ENCODE measurements around the gene CEP290.

CEP290 gene

DNA sequence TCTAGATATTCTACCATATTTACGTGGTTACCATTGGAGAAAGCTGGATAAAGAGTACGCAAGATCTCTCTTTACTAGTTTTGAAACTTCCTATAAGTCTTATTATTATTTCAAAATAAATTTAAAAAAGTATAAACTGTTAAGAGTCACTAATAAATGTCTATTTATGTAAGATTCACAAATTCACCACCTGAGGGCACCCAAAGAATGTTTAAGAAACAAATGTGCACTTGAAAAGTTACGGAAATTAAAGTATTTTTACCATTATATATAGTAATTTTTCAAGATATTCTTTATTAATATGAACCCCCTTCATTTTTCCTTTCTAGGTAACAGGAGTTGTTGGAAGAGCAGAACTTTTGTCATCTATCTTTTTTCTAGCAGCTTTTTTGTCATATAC lies 12.1 kb upstream of the CEP290 start:
- H2BK120ac ChIP-seq (ENCODE audit: insufficient read depth, low read length, poor library complexity): no peak overlapping the region
- H3K27me3 ChIP-seq (ENCODE audit: insufficient read depth, low read length): no peaks in the 10 kb centered on the region
- no CpG with 5 or more reads among the region's 3 CpGs for WGBS (ENCODE audit: extremely low coverage, insufficient coverage, insufficient read length)
- H3K79me1 ChIP-seq (ENCODE audit: low read length): no peaks in the 10 kb centered on the region
- DNase-seq: peak in 1 of 2 donors; percentile 58
- no peak overlapping the region for H2AFZ ChIP-seq (ENCODE audit: insufficient read depth, low read length, poor library complexity)
- H4K91ac ChIP-seq (ENCODE audit: low read depth, low read length): no peak overlapping the region
- no peak overlapping the region for H4K12ac ChIP-seq (ENCODE audit: low read depth, low read length)
- no peak overlapping the region for H3K4me3 ChIP-seq (ENCODE audit: low read depth, low read length)
- H3K23ac ChIP-seq (ENCODE audit: low read length): no peak overlapping the region
- H2BK5ac ChIP-seq (ENCODE audit: low read depth, low read length, poor library complexity): no peak overlapping the region
- H3K36me3 ChIP-seq (ENCODE audit: control insufficient read depth in 1 of 2, insufficient read depth in 2 of 2, low read length in 2 of 2): no peaks in the 10 kb centered on the region
- H2BK12ac ChIP-seq (ENCODE audit: low read length): no peak overlapping the region
- no peak overlapping the region for H3K27ac ChIP-seq (ENCODE audit: low read depth, low read length)
- H3K9me3 ChIP-seq (ENCODE audit: insufficient read depth, low read depth, low read length): no peaks in the 10 kb centered on the region
- no peak overlapping the region for H3K14ac ChIP-seq (ENCODE audit: low read length)
- no peak overlapping the region for H3K4ac ChIP-seq (ENCODE audit: low read depth, low read length)
- no peak overlapping the region for H3K4me2 ChIP-seq (ENCODE audit: low read length)
- no peaks in the 10 kb centered on the region for H3K4me1 ChIP-seq (ENCODE audit: control insufficient read depth in 1 of 2, insufficient read depth in 2 of 2, low read length in 2 of 2)
- no peak overlapping the region for H3K18ac ChIP-seq (ENCODE audit: low read length)
- H3K79me2 ChIP-seq (ENCODE audit: control insufficient read depth, insufficient read depth, low read length, poor library complexity): no peaks in the 10 kb centered on the region
- H3K9ac ChIP-seq (ENCODE audit: low read length): no peak overlapping the region
- no peak overlapping the region for H4K8ac ChIP-seq (ENCODE audit: low read depth, low read length)
- no peak overlapping the region for H2AK5ac ChIP-seq (ENCODE audit: low read length)

DNA sequence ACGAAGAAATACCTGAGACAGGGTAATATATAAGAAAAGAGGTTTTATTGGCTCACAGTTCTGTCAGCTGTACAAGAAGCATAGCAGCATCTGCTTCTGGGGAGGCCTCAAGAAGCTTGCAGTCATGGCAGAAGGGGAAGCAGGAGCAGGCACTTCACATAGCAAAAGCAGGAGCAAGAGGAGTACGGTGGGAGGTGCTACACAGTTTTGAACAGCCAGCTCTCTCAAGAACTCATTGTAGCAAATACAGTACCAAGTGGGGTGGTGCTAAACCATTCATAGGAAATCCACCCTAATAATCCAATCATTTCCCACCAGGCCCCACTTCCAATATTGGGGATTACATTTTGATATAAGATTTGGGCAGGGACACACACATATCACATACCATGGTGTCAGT lies 8.2 kb upstream of the CEP290 start:
- Histone ChIP-seq H3K14ac (ENCODE audit: low read length) (no peak overlapping the region), H2AFZ (ENCODE audit: insufficient read depth, low read length, poor library complexity) (no peak overlapping the region), H2BK120ac (ENCODE audit: insufficient read depth, low read length, poor library complexity) (no peak overlapping the region), H3K79me1 (ENCODE audit: low read length) (no peaks in the 10 kb centered on the region), H4K12ac (ENCODE audit: low read depth, low read length) (no peak overlapping the region), H3K4me2 (ENCODE audit: low read length) (no peak overlapping the region), H3K9ac (ENCODE audit: low read length) (no peak overlapping the region), H2AK5ac (ENCODE audit: low read length) (no peak overlapping the region), H3K9me3 (ENCODE audit: insufficient read depth, low read depth, low read length) (no peaks in the 10 kb centered on the region), H3K27ac (ENCODE audit: low read depth, low read length) (no peak overlapping the region), H3K27me3 (ENCODE audit: insufficient read depth, low read length) (no peaks in the 10 kb centered on the region), H4K8ac (ENCODE audit: low read depth, low read length) (no peak overlapping the region), H3K79me2 (ENCODE audit: control insufficient read depth, insufficient read depth, low read length, poor library complexity) (no peaks in the 10 kb centered on the region), H3K4me1 (ENCODE audit: control insufficient read depth in 1 of 2, insufficient read depth in 2 of 2, low read length in 2 of 2) (no peaks in the 10 kb centered on the region), H3K18ac (ENCODE audit: low read length) (no peak overlapping the region), H2BK12ac (ENCODE audit: low read length) (no peak overlapping the region), H2BK5ac (ENCODE audit: low read depth, low read length, poor library complexity) (no peak overlapping the region), H4K91ac (ENCODE audit: low read depth, low read length) (no peak overlapping the region), H3K23ac (ENCODE audit: low read length) (no peak overlapping the region), H3K4ac (ENCODE audit: low read depth, low read length) (no peak overlapping the region), H3K36me3 (ENCODE audit: control insufficient read depth in 1 of 2, insufficient read depth in 2 of 2, low read length in 2 of 2) (no peaks in the 10 kb centered on the region), H3K4me3 (ENCODE audit: low read depth, low read length) (no peak overlapping the region)
- no CpG with 5 or more reads among the region's 2 CpGs for WGBS (ENCODE audit: extremely low coverage, insufficient coverage, insufficient read length)
- no peak for DNase-seq

DNA sequence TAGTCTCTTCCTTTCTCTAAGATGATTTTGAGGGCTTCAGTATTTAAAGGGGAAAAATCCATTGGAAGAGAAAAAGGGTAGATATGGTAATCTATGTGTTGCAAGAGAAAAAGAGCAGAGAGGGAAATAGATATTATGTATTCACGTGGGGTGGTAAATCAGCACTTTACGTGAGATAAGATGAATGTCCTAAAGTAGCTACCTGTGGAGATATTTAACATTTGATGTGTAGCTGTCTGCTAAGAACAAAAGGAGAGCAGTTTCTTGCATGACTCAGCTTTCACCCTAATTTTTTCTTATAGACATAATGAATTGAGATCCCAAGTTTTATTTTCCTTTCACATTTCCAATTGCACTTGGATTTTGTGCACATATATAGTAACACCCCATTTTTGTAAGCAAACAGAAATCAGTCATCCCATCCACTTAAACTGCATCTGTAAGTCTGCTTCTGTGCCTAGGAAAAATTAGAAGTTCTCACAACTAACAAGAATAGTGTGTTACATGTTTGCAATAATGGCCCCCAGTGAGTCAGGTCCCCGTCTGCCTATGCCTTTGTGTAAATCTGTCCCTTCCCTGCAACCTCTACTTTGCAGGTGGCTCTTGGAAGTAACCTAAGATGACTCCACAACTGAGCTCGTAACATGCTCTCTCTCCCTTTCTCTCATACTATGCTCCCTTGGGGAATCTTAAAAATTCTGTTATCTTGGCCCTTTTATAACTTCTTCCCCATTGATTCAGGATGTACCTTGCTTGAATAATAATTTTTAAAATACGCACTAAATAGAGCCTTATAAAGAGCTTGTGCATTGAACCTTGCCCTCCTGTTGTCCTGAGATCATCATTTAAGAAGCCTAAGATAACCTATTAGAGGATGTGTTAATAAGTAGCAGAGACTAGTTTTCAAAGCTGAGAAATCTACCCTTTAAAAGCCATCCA lies 3.9 kb upstream of the CEP290 start:
- Histone ChIP-seq H4K91ac (ENCODE audit: low read depth, low read length) (no peak overlapping the region), H3K18ac (ENCODE audit: low read length) (no peak overlapping the region), H3K79me2 (ENCODE audit: control insufficient read depth, insufficient read depth, low read length, poor library complexity) (peaks cover 3% of the 10 kb centered on the region), H3K4ac (ENCODE audit: low read depth, low read length) (no peak overlapping the region), H3K27ac (ENCODE audit: low read depth, low read length) (no peak overlapping the region), H3K4me2 (ENCODE audit: low read length) (no peak overlapping the region), H3K79me1 (ENCODE audit: low read length) (peaks cover 4% of the 10 kb centered on the region), H3K4me1 (ENCODE audit: control insufficient read depth in 1 of 2, insufficient read depth in 2 of 2, low read length in 2 of 2) (no peaks in the 10 kb centered on the region), H3K27me3 (ENCODE audit: insufficient read depth, low read length) (no peaks in the 10 kb centered on the region), H2AFZ (ENCODE audit: insufficient read depth, low read length, poor library complexity) (no peak overlapping the region), H2BK12ac (ENCODE audit: low read length) (no peak overlapping the region), H2BK120ac (ENCODE audit: insufficient read depth, low read length, poor library complexity) (no peak overlapping the region), H3K36me3 (ENCODE audit: control insufficient read depth in 1 of 2, insufficient read depth in 2 of 2, low read length in 2 of 2) (no peaks in the 10 kb centered on the region), H3K9ac (ENCODE audit: low read length) (no peak overlapping the region), H3K23ac (ENCODE audit: low read length) (no peak overlapping the region), H4K12ac (ENCODE audit: low read depth, low read length) (no peak overlapping the region), H3K4me3 (ENCODE audit: low read depth, low read length) (no peak overlapping the region), H2AK5ac (ENCODE audit: low read length) (no peak overlapping the region), H3K14ac (ENCODE audit: low read length) (no peak overlapping the region), H3K9me3 (ENCODE audit: insufficient read depth, low read depth, low read length) (no peaks in the 10 kb centered on the region), H4K8ac (ENCODE audit: low read depth, low read length) (no peak overlapping the region), H2BK5ac (ENCODE audit: low read depth, low read length, poor library complexity) (no peak overlapping the region)
- no CpG with 5 or more reads among the region's 5 CpGs for WGBS (ENCODE audit: extremely low coverage, insufficient coverage, insufficient read length)
- DNase-seq: no peak

DNA sequence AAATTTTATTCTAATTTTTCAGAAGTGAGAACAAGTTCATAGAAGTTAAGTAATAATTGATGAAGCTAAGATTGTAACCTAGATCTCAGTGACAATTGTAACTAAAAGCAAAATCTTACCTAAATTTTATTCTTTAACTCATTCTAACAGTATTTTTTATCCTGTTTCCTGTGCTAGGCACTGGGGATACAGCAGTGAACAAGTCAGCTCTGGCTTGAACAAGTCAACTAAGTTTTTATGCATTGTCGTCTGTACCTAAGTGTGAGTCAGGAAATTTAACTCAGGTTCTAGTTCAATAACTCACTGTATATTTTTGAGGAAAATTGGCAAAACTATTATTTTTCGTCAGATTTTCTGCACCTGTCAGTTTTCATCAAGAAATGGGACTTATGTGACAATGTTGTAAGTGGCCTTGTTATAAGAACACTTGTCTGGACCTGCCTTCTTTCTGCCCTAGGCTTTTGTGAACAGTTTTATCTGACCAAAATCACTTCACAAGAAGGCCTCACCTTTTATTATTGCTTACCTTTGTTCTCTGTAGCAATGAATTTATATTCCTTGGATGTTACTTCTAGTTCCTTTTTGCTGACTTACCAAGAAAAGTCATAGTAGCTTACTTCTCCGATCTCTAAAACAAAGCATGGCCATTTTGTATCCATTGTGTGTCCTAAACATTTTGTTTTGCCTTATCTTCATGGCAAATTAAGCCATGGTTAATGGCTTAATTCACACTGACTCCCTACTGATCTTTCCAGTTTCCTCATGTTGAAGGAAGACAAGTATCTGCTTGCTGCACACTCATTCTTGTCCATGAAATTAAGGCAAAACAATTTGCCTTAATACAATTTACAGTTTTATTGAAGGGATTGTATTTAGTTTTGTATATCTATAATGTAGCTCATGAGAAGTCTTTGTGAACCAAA lies 2.9 kb upstream of the CEP290 start:
- no CpG with 5 or more reads among the region's 3 CpGs for WGBS (ENCODE audit: extremely low coverage, insufficient coverage, insufficient read length)
- no peak overlapping the region for H2BK12ac ChIP-seq (ENCODE audit: low read length)
- no peak overlapping the region for H3K4me3 ChIP-seq (ENCODE audit: low read depth, low read length)
- no peak overlapping the region for H4K91ac ChIP-seq (ENCODE audit: low read depth, low read length)
- no peak overlapping the region for H3K18ac ChIP-seq (ENCODE audit: low read length)
- no peak overlapping the region for H3K4me2 ChIP-seq (ENCODE audit: low read length)
- H3K4ac ChIP-seq (ENCODE audit: low read depth, low read length): no peak overlapping the region
- no peaks in the 10 kb centered on the region for H3K36me3 ChIP-seq (ENCODE audit: control insufficient read depth in 1 of 2, insufficient read depth in 2 of 2, low read length in 2 of 2)
- no peak overlapping the region for H4K12ac ChIP-seq (ENCODE audit: low read depth, low read length)
- no peak overlapping the region for H3K27ac ChIP-seq (ENCODE audit: low read depth, low read length)
- H3K23ac ChIP-seq (ENCODE audit: low read length): no peak overlapping the region
- DNase-seq: no peak
- no peak overlapping the region for H2AFZ ChIP-seq (ENCODE audit: insufficient read depth, low read length, poor library complexity)
- no peak overlapping the region for H2BK5ac ChIP-seq (ENCODE audit: low read depth, low read length, poor library complexity)
- no peak overlapping the region for H4K8ac ChIP-seq (ENCODE audit: low read depth, low read length)
- peaks cover 3% of the 10 kb centered on the region for H3K79me2 ChIP-seq (ENCODE audit: control insufficient read depth, insufficient read depth, low read length, poor library complexity)
- no peaks in the 10 kb centered on the region for H3K4me1 ChIP-seq (ENCODE audit: control insufficient read depth in 1 of 2, insufficient read depth in 2 of 2, low read length in 2 of 2)
- no peak overlapping the region for H3K9ac ChIP-seq (ENCODE audit: low read length)
- peaks cover 4% of the 10 kb centered on the region for H3K79me1 ChIP-seq (ENCODE audit: low read length)
- no peaks in the 10 kb centered on the region for H3K9me3 ChIP-seq (ENCODE audit: insufficient read depth, low read depth, low read length)
- no peaks in the 10 kb centered on the region for H3K27me3 ChIP-seq (ENCODE audit: insufficient read depth, low read length)
- no peak overlapping the region for H2BK120ac ChIP-seq (ENCODE audit: insufficient read depth, low read length, poor library complexity)
- no peak overlapping the region for H3K14ac ChIP-seq (ENCODE audit: low read length)
- H2AK5ac ChIP-seq (ENCODE audit: low read length): no peak overlapping the region

Measured in trophoblast cell (in vitro differentiated cells and primary cell).